ENCODE results near the gene CIRBP.

- TF ChIP-seq POLR2A (IDR thresholded peaks at IDR 0.05; ENCODE audit: low read length) = no peak
- TF ChIP-seq GATA1 (IDR thresholded peaks at IDR 0.05; ENCODE audit: low read depth, low read length) = no peak
Measured at GRCh38 chr19:1233115-1233667, 35.9 kb upstream of the CIRBP start.
